Measurements from ENCODE around the gene SLC7A10. TPM values are rescaled to one million over a fixed set of nuclear protein-coding genes. Genes with fewer than 3 reads are reported as not detected.
"Not testable (repeated sequence)": the region's sequence is repeated elsewhere in the genome, so short reads cannot be mapped to it uniquely, and the experiment has no call there.

Gene SLC7A10
- total RNA-seq, 1 donor from 2014 or later: not detected

DNA sequence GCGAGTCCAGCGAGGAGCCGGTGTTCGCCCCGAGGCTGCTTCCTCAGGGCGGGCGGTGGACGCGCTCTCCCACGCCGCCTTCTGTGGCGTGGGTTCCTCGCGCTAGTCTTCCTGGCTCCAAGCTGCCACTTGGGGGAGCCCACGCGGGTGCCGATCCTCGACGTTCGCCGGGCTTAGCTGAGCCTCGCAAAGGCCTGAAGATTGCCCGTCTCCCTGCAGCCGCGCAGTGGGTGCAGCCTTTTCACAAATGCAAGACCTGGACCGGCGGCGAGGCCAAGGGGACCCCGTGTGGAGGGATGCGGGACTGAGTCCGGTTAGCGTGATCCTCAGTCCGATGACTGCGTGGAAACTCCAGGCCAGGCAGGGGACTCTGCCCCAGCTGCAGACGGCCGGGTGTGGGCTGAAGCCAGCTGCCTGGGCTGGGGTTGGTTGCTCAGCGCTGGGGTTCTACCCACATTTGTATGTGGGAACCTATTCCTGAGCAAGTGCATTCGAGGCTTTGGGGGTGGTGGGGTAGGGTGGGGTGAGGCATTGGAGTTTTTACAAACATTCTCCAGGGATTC is 48.2 kb downstream of the SLC7A10 start:
- intact Hi-C loops (cut with micrococcal nuclease): loop anchor here (1.0 to 10.0 kb wide), 8 partner anchors 17 to 593 kb away; partner anchors contain the start of genes ANKRD27, CEBPG, FAAP24 and PDCD5

DNA sequence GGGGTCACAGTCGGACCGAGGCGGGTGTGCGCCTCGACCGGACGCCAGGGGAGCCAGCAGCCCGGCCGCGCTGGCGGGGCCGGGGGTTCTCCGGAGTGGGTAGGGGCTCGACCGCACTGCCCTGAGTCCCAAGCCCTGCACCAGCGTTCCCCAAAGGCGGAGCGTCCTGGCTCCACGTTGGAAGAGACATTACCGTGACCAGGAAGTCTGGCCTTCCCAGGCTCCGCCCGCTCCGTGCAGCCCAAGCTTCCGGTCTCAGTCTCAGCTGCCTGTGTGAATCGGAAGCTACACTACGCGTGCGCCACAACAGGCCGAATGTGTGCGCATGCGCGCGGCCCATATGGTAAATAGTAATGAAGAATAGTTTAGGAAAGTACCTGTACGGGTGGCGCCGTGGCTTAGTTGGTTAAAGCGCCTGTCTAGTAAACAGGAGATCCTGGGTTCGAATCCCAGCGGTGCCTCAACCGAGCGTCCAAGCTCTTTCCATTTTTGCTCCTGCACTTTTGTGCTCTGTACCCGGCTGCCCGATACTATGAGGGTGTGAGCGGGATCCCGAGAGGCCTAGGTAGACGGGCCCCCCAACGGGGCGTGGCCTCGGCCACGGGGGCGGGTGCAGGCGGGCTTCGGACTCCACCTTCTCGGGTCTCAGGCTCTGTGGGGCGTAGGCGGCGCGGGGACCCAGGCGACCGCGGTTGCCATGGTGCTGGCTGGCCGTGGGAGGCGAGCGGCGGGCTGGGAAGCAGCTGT is 48.8 kb downstream of the SLC7A10 start:
- intact Hi-C loops (cut with micrococcal nuclease): loop anchor here (1.0 to 10.0 kb wide), 8 partner anchors 17 to 592 kb away; partner anchors contain the start of genes ANKRD27, CEBPG, FAAP24 and PDCD5

- intact Hi-C loops (cut with micrococcal nuclease): loop anchor here (2.0 to 10.0 kb wide), 3 partner anchors 483 to 591 kb away; partner anchors contain the start of genes ANKRD27, PDCD5 and RGS9BP
These were observed 49.6 kb downstream of the SLC7A10 start for GRCh38 chr19:33175886-33176669.

DNA sequence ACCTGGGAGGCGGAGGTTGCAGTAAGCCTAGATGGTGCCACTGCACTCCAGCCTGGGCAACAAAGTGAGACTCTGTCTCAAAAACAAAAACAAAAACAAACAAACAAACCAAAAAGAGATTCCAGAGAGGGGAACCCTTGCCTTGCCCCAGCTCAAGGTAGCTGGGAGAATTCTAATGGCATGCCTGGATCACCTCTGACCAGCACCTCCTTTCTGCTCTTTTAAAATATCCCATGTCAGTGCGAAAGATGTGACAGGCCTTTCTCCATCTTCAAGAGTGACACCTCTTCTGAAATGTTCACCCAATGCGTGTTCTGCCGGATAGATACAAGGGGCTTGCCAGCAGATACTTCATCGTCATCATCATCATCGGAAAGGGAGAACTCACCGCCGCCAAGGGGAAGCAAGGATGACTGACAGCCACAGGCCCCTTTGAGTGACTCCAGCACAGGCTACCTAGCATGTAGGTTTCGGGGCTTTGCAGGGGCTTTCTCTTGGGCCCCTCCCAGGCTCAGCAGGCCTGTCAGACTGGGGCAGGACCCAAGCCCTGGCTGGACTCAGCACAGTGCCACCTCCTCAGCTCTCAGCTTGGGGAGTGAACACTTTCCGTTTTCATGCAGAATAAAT is 50.4 kb downstream of the SLC7A10 start:
- intact Hi-C loops (cut with micrococcal nuclease): loop anchor here (5.0 to 10.0 kb wide), 2 partner anchors 498 to 590 kb away; partner anchors contain the start of genes ANKRD27, PDCD5 and RGS9BP

DNA sequence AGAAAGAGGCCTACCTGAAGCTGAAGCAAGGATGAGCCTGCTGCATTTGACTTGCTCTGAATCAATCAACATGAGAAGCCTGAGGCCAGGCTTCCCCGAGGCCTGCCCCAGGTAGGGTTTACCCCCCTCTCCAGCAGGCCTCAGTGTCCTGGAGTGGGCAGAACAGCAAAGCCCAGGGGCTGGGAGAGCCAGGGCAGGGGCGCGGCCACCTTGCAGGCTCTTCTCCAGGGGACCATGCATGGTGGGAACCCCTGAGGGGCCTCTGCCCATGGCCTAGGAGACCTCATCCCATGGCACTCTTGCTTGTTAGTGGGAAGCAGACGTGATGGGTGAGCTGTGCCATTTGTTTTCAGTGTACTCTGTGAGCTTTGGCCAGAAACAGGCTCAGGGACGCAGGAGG is 51.5 kb downstream of the SLC7A10 start:
- intact Hi-C loops (cut with micrococcal nuclease): loop anchor here (10.0 kb wide), 1 partner anchor 589 kb away; the partner anchor contains the start of gene PDCD5

GRCh38 chr19:33171916-33172359 is 53.7 kb downstream of the SLC7A10 start:
- intact Hi-C loops (cut with micrococcal nuclease): loop anchor here (10.0 kb wide), 1 partner anchor 587 kb away; the partner anchor contains the start of gene PDCD5

GRCh38 chr19:33171222-33171795 is 54.3 kb downstream of the SLC7A10 start:
- intact Hi-C loops (cut with micrococcal nuclease): loop anchor here (10.0 kb wide), 1 partner anchor 587 kb away; the partner anchor contains the start of gene PDCD5

- intact Hi-C loops (cut with micrococcal nuclease): no loop called here
These were observed 57.1 kb downstream of the SLC7A10 start for GRCh38 chr19:33168528-33168927.

DNA sequence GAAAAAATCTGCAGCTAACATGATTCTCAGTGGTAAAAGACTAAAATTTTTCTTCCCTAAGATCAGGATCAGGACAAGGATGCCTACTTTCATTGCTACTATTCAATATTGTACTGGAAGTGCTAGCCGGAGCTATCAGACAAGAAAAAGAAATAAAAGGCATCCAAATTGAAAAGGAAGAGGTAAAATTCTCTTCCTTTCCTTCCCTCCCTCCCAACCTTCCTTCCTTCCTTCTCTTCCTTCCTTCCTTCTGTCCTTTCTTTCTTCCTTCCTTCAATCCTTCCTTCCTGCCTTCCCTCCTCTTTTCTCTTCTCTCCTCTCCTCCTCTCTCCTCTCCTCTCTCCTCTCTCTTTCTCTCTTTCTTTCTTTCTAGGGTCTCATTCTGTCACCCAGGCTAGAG is 58.2 kb downstream of the SLC7A10 start:
- intact Hi-C loops (cut with micrococcal nuclease): no loop called here

DNA sequence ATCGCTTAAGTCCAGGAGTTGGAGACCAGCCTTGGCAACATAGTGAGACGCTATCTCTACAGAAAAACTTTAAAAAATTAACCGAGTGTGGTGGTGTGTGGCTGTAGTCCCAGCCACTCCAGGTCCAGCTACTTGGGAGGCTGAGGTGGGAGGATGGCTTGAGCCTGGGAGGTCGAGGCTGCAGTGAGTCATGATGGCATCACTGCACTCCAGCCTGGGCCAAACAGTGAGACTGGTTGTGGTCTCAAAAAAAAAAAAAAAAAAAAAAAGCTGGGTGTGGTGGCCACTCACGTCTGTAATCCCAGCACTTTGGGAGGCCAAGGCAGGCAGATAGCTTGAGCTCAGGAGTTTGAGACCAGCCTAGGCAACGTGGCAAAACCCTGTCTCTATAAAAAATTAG is 59.6 kb downstream of the SLC7A10 start:
- intact Hi-C loops (cut with micrococcal nuclease): not testable (repeated sequence)

GRCh38 chr19:33163481-33163880 is 62.2 kb downstream of the SLC7A10 start:
- intact Hi-C loops (cut with micrococcal nuclease): no loop called here

GRCh38 chr19:33161201-33161600 is 64.4 kb downstream of the SLC7A10 start:
- intact Hi-C loops (cut with micrococcal nuclease): loop anchor here (2.0 kb wide), 1 partner anchor 16 kb away; no protein-coding TSS in a partner anchor

DNA sequence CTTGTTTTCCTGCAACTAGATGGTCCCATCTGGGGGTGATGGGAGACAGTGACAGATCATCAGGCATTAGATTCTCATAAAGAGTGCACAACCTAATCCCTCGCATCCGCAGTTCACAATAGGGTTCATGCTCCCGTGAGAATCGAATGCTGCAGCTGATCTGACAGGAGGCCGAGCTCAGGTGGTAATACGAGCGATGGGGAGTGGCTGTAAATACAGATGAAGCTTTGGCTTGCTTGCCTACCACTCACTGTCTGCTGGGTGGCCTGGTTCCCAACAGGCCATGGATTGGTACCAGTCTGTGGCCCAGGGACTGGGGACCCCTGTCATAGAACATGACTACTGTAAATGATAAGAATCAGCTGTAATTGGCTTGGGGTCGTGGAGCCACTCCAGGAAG is 65.8 kb downstream of the SLC7A10 start:
- intact Hi-C loops (cut with micrococcal nuclease): loop anchor here (1.0 to 2.0 kb wide), 2 partner anchors 15 to 17 kb away; no protein-coding TSS in a partner anchor

GRCh38 chr19:33159149-33159548 is 66.5 kb downstream of the SLC7A10 start:
- intact Hi-C loops (cut with micrococcal nuclease): no loop called here

Other genes with a start within 250 kb of the SLC7A10 start
- 0.48 and 0.66 TPM in 2 replicates for gene RHPN2, start 161.0 kb downstream of the SLC7A10 start, total RNA-seq
- gene GPATCH1, start 144.7 kb downstream of the SLC7A10 start, total RNA-seq: 12.3 and 14.1 TPM in 2 replicates
- not detected in 2 replicates for gene WDR88, start 93.7 kb downstream of the SLC7A10 start, total RNA-seq
- gene LRP3, start 31.5 kb downstream of the SLC7A10 start, total RNA-seq: 0.25 and 0.84 TPM in 2 replicates
- gene CEBPA, start 76.7 kb upstream of the SLC7A10 start, total RNA-seq: 0.07 and 0.09 TPM in 2 replicates
- 22.0 and 22.3 TPM in 2 replicates for gene CEBPG, start 147.9 kb upstream of the SLC7A10 start, total RNA-seq